HS-27A (cell line): ENCODE measurements around the gene CORO2B.

ENCODE experiments used
- DNase-seq: peaks from one replicate; pipeline ENCODE4 v3.0.0-alpha.2; 2012; ENCODE audit warnings: low read depth, missing footprints

CORO2B gene

GRCh38 chr15:68650901-68651709 lies 72.3 kb downstream of the CORO2B start:
- no peak for DNase-seq

GRCh38 chr15:68651916-68652525 lies 73.2 kb downstream of the CORO2B start:
- no peak for DNase-seq

GRCh38 chr15:68653031-68653635 lies 74.3 kb downstream of the CORO2B start:
- no peak for DNase-seq

DNA sequence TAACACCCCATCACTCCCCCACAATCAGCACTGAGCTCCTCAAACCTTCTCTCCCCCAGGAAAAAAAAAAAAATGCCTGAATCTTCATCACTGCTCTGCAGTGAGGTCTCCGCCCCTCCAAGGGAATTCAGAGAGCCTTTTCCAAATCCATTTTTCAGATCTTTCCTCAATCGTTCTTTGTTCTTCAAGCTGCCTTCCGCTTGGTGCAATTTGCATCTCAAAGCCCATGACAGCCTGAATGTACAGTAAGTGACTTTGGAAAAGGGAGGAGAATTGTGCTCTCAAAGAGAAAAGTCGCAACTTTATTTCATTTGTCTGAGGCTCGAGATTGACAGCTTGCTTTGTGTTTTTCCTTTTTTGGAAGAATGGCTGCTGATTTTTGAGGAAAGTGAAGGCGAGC lies 75.0 kb downstream of the CORO2B start:
- DNase-seq: no peak

DNA sequence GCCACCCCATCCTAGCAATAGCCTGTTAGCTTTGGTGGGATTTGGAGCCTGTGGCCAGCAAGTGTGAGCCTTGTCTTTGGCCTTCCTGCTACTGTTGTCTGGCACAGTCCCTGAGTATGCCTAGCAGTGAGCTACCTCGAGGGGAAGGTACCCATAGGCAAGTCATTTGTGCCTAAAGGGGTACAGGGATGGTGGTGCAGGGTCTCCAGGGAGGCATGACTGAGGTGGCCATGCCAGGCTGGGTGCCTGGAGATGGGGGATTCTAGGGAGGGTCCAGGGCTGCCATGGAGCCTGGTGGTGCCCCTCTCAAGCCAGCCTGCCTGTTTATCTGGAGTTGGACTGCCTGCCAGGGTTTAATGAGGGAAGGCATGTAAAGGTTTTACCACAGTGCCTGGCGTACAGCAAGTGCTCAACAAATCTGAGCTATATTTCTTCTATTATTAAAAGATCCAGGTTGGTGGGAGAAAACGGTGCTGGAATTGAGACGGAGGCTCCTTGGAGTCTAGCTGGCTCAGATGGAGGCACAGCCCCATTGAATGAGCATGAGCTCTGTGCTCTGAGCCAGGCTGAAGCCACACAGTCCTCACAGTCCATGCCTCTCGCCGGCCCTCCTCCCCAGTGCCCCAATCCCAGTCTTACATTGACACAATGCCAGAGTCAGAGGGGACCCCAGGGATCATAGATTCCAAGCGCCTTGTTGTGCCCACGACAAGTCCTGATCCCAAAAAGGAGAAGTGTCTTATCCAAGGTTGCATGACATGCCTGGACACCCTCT lies 76.2 kb downstream of the CORO2B start:
- DNase-seq: no peak

DNA sequence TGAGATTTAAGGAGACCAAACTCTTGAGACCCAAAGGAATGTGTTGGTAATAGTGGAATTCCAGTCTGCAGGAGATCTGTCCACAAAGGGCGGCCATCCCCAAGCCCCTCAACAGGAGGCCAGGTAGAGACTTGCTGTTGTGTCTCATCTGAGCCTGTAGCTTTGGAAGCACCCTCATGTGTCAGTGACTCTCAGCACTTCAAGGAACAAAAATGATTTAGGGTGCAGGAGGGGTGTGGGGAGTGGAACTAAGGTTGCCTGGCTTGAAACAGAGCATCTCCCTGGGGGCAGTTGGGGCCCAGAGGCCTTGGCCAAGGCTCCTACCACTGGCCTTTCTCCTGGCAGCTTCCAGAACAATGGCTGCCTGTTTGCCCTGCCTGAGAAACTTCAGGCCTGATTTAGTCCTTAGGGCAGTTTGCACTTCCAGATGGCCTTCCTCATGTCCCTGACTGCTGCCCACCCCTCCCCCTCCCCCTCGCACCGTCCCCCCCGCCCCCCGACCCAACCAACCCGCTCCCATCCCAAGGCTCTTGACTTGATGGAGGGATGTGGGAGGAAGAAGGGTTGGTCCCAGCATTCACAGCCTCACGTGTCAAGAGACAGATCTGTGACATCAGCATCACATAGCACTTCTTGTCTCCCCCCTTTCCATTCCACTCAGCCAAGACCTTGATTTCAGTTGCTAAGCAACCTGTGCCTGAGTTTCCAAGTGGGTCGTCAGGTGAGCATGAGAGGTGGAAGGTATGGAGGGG lies 77.1 kb downstream of the CORO2B start:
- DNase-seq: no peak

DNA sequence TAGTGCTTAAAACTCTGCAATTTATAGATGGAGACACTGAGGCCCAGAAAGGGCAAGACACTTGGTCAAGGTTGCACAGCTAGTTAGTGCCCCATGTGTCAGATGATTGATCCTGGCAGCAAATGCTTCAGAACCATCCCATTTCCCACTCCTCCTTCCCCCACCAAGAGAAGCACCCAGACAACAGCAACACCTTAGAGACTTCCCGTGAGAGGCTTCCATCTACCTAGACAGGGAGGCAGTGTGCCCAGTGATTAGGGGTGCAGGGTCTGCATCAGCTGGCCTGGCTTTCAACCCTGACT lies 77.6 kb downstream of the CORO2B start:
- no peak for DNase-seq

DNA sequence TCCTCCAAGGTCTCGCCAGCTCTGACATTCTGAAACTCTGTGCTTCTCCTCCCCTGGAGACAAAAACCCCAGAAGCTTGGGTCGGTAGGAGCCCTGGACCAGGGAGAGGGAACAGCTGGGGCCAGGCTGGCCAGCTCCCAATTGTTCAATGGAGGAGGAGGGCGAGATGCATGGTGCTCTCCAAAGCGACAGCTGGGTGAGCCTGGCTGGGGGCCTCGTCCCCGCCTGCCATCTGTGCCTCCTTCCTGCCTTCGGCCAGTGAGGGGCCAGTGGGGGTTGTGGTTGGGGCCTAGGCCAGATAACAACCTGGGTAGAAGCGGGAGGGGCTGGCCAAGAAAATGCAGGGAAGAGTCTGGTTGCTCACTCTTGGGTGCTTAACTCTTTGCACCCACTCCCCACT lies 79.4 kb downstream of the CORO2B start:
- DNase-seq: no peak

DNA sequence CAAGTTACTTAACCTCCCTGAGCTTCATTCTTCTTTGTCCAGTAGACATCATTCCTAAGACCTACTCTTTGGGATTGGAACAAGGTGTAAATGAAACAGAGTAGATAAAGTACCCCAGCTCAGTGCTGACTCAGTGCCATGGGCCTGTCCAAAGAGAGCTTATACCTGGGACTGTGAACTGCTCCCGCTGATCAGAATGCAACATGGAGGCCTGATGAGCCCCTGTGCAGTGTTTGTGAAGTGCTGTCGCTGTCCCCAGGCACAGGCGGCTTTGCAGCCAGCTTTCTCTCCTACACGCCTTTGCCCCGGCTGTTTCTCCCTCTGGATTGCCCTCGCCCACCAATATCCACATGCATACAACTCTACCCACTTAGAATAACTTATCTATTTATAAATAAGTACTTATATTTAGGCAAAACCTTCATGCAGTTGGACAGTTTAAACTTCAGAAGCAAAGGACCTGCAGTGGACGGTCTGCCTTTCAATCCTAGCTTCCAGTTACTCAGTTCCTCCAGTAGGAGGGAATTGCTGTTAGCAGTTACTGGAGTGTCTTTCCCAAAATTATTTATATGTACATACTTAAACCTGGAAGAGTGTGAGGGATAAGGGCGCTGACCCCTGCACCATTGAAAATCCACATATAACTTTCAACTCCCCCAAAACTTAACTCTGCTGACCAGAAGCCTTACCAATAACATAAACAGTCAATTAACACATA lies 80.0 kb downstream of the CORO2B start:
- no peak for DNase-seq

GRCh38 chr15:68663526-68663925 lies 84.7 kb downstream of the CORO2B start:
- DNase-seq: no peak

GRCh38 chr15:68666120-68666811 lies 87.5 kb downstream of the CORO2B start:
- DNase-seq: no peak

GRCh38 chr15:68666812-68667450 lies 88.1 kb downstream of the CORO2B start:
- no peak for DNase-seq

GRCh38 chr15:68667800-68668625 lies 89.2 kb downstream of the CORO2B start:
- no peak for DNase-seq

- no peak for DNase-seq
Observed at GRCh38 chr15:68668926-68669600, 90.3 kb downstream of the CORO2B start.

DNA sequence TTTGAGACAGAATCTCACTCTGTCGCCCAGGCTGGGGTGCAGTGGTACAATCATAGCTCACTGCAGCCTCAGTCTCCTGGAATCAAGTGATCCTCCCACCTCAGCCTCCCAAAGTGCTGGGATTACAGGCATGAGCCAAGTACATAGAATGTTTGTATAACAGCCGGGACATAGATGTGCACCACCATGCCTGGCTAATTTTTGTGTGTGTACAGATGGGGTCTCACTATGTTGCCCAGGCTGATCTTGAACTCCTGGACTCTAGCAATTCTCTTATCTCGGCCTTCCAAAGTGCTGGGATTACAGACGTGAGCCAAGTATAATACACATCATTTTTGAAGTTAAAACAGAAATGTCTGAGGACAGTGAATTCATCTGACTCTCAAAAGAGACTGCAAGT lies 93.5 kb downstream of the CORO2B start:
- no peak for DNase-seq

DNA sequence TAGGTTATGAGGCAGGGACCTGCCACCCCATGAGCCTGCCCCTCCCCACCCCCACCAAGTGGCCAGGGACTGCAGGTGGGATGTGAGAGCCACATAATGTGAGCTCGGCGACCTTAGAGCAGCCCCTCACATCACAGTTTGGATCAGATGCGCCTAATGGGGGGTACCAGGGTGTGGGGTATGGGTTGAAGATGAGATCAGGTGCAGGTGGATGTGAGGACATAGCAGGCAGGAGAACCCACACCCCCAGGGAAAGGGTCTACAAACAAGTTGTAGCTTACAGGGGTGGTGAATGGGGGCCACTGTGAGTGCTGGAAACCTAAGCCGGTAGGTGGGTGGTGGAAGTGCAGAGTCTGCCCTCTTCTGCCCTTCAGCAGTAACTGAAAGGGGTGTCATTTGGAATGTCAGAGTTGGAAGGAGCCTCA lies 94.0 kb downstream of the CORO2B start:
- DNase-seq: no peak

- DNase-seq: no peak
Observed at GRCh38 chr15:68674975-68675374, 96.2 kb downstream of the CORO2B start.

- DNase-seq: no peak
Observed at GRCh38 chr15:68676011-68676605, 97.3 kb downstream of the CORO2B start.
